ENCODE data around the gene ASB3.

DNA sequence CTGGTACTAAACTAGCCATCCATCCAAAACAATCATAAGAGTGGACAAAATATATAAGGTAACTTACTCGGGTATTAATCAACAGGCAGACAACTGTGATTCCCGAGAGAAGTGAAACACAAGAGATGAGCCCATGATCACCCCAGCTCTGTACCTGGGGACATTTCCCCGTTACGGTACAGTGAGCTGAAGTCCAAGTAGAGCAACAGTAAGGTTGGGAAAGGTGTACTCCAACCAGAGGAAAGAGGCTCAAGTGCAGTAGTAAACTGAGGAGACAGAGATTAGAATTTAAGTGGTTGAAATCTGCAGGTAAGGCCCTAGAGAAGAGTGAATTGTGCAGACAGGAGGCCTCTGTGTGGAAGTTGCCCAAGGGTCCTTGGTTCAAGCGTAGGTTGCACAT, 49.7 kb downstream of the ASB3 start:
- TF ChIP-seq, protein P1, sequence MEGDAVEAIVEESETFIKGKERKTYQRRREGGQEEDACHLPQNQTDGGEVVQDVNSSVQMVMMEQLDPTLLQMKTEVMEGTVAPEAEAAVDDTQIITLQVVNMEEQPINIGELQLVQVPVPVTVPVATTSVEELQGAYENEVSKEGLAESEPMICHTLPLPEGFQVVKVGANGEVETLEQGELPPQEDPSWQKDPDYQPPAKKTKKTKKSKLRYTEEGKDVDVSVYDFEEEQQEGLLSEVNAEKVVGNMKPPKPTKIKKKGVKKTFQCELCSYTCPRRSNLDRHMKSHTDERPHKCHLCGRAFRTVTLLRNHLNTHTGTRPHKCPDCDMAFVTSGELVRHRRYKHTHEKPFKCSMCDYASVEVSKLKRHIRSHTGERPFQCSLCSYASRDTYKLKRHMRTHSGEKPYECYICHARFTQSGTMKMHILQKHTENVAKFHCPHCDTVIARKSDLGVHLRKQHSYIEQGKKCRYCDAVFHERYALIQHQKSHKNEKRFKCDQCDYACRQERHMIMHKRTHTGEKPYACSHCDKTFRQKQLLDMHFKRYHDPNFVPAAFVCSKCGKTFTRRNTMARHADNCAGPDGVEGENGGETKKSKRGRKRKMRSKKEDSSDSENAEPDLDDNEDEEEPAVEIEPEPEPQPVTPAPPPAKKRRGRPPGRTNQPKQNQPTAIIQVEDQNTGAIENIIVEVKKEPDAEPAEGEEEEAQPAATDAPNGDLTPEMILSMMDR (IDR thresholded peaks at IDR 0.05), result no peak
- TF ChIP-seq POLR2AphosphoS5 (IDR thresholded peaks at IDR 0.05; ENCODE audit: low read depth, low read length), result no peak
- no peak for TF ChIP-seq SIN3A (IDR thresholded peaks at IDR 0.05; ENCODE audit: borderline replicate concordance, insufficient read depth, low read depth, low read length)

Data from Panc1 (cell line).